Tibial artery (tissue), 4 donors: ENCODE measurements around the gene DSC2.

Source experiments
- DNase-seq, 2 donors: peaks; one replicate each; pipeline ENCODE4 v3.0.0-alpha.2; 2019
- H3K27ac ChIP-seq, 2 donors: fragments of 200-600 bp; sonication (generic) in 1 of 2; 1 replicate in 1 of 2; 2 replicates in 1 of 2; pipeline ENCODE4 v1.5.1; 2018 to 2019; ENCODE audit warnings: mild to moderate bottlenecking in 1 of 2
- H3K27me3 ChIP-seq, 2 donors: fragments of 200-600 bp; sonication (generic) in 1 of 2; one replicate each; pipeline versions ENCODE4 v1.5.1 to v1.6.0; 2016 to 2019
- H3K36me3 ChIP-seq, 3 donors: fragments of 200-600 bp; sonication (generic) in 2 of 3; one replicate each; pipeline ENCODE4 v1.5.1; 2016 to 2019; ENCODE audit warnings: mild to moderate bottlenecking in 2 of 3
- H3K4me1 ChIP-seq, 4 donors: fragments of 200-600 bp; sonication (generic) in 2 of 4; 1 replicate in 3 of 4; 2 replicates in 1 of 4; pipeline ENCODE4 v1.5.1; 2016 to 2019
- H3K4me3 ChIP-seq, 2 donors: fragments of 200-600 bp; sonication (generic) in 1 of 2; 1 replicate in 1 of 2; 2 replicates in 1 of 2; pipeline ENCODE4 v1.5.1; 2018 to 2019; ENCODE audit warnings: mild to moderate bottlenecking in 2 of 2
- H3K9me3 ChIP-seq, 3 donors: fragments of 200-600 bp; sonication (generic) in 1 of 3; one replicate each; pipeline ENCODE4 v1.5.1; 2016 to 2019
- CTCF ChIP-seq, 2 experiments: fragments of 200-600 bp in 1 of 2; fragments of 450-650 bp in 1 of 2; IDR thresholded peaks; one replicate each; pipeline ENCODE4 v1.5.1; 2017 to 2019; ENCODE audit warnings: antibody characterized with exemption in 2 of 2, mild to moderate bottlenecking in 1 of 2, moderate library complexity in 1 of 2
- intact Hi-C: fragments of 100-400 bp; cut with DNase I; formaldehyde crosslinking; loops from one replicate; pipeline ENCODE4 v1.15.0; 2023; ENCODE audit warnings: low total_unique reads

The DSC2 gene

GRCh38 chr18:31050635-31051034 lies 51.6 kb downstream of the DSC2 start:
- Histone ChIP-seq H3K36me3 (no peaks in the 10 kb centered on the region), H3K9me3 (no peaks in the 10 kb centered on the region), H3K4me1 (no peaks in the 10 kb centered on the region), H3K27ac (no peak overlapping the region), H3K27me3 (no peaks in the 10 kb centered on the region), H3K4me3 (no peak overlapping the region)
- TF ChIP-seq CTCF (IDR thresholded peaks at IDR 0.05): no peak
- intact Hi-C loops: no loop called here
- no peak for DNase-seq

DNA sequence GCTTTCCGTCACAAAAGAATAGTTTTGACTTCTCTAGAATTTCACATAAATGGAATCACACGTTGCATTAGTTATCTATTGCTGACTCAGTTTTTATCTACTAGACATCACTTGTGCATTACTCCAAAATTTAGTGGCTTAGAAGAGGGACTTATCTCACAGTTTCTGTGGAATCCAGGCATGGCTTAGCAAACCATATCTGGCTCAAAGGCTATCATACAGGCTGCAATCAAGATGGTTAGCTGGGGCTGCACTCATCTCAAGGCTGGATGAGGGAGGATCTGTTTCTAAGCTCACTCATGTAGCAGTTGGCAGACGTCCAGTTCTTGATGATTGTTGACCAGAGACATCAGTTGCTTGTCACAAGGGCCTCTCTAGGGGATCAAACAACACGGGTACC lies 53.0 kb downstream of the DSC2 start:
- intact Hi-C loops: no loop called here
- no peak for TF ChIP-seq CTCF (IDR thresholded peaks at IDR 0.05)
- Histone ChIP-seq H3K4me3 (no peak overlapping the region), H3K9me3 (no peaks in the 10 kb centered on the region), H3K36me3 (no peaks in the 10 kb centered on the region), H3K4me1 (no peaks in the 10 kb centered on the region), H3K27me3 (no peaks in the 10 kb centered on the region), H3K27ac (no peak overlapping the region)
- DNase-seq: no peak

- Histone ChIP-seq H3K4me3 (no peak overlapping the region), H3K27ac (no peak overlapping the region), H3K9me3 (no peaks in the 10 kb centered on the region), H3K4me1 (no peaks in the 10 kb centered on the region), H3K27me3 (peaks cover 0 to 3% of the 10 kb centered on the region in 2 donors), H3K36me3 (no peaks in the 10 kb centered on the region)
- TF ChIP-seq CTCF (IDR thresholded peaks at IDR 0.05): no peak
- intact Hi-C loops: no loop called here
- no peak for DNase-seq
These were observed 54.0 kb downstream of the DSC2 start for GRCh38 chr18:31048216-31048615.

GRCh38 chr18:31046916-31047315 lies 55.3 kb downstream of the DSC2 start:
- H3K27me3 ChIP-seq: peaks cover 0 to 16% of the 10 kb centered on the region in 2 donors
- peaks cover 0 to 11% (median 9%) of the 10 kb centered on the region in 4 donors for H3K4me1 ChIP-seq
- intact Hi-C loops: no loop called here
- TF ChIP-seq CTCF (IDR thresholded peaks at IDR 0.05): no peak
- H3K36me3 ChIP-seq: no peaks in the 10 kb centered on the region
- no peaks in the 10 kb centered on the region for H3K9me3 ChIP-seq
- no peak for DNase-seq
- H3K27ac ChIP-seq: no peak overlapping the region
- no peak overlapping the region for H3K4me3 ChIP-seq

DNA sequence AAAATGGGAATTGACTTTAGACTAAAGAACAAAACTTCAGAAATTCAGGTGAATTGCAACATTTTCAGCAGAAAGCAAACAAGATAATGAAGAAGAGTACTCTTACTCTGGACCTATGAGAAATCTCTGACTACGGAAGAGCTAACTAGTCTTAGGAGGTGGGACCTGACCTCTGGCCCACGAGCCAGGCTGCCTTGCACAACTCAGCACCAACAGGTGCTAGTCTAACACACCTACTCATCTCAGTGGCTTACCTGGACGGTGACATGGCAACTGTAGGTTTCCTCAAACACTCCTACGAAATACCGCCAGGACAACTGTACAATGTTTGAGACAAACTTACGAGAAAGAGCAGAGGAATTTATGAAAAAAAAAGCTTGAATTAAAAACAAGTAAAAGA lies 56.6 kb downstream of the DSC2 start:
- Histone ChIP-seq H3K36me3 (no peaks in the 10 kb centered on the region), H3K4me3 (no peak overlapping the region), H3K27ac (no peak overlapping the region), H3K9me3 (no peaks in the 10 kb centered on the region), H3K27me3 (peaks cover 0 to 29% of the 10 kb centered on the region in 2 donors), H3K4me1 (peaks cover 0 to 19% (median 17%) of the 10 kb centered on the region in 4 donors)
- intact Hi-C loops: no loop called here
- TF ChIP-seq CTCF (IDR thresholded peaks at IDR 0.05): no peak
- DNase-seq: no peak

DNA sequence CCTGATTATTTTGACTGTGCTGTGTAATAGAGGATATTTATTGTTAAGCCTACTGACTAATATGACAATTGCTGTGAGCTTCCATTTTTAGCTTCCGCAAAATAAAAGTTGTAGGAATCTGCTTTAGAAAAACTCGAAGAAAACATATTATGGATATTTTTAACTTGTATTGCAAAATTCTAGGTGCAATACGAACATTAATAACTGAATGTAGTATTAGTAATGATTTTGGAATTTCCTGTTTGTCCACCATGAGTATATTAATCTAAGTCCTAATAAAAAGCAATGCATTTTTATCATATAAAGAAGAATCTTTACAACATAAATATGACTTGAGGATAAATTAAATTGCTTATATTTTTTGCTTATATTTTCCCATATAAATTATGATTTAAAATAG lies 57.3 kb downstream of the DSC2 start:
- peaks cover 0 to 36% of the 10 kb centered on the region in 2 donors for H3K27me3 ChIP-seq
- intact Hi-C loops: no loop called here
- TF ChIP-seq CTCF (IDR thresholded peaks at IDR 0.05): no peak
- H3K4me3 ChIP-seq: no peak overlapping the region
- H3K27ac ChIP-seq: no peak overlapping the region
- peaks cover 0 to 19% (median 17%) of the 10 kb centered on the region in 4 donors for H3K4me1 ChIP-seq
- DNase-seq: no peak
- H3K36me3 ChIP-seq: no peaks in the 10 kb centered on the region
- no peaks in the 10 kb centered on the region for H3K9me3 ChIP-seq
